Measurements from ENCODE around the gene TIMM10. TPM values are rescaled to one million over a fixed set of nuclear protein-coding genes. Genes with fewer than 3 reads are reported as not detected.

Gene TIMM10
- total RNA-seq, 6 donors from 2014 or later, result 7.3 to 62.2 (median 26.8) TPM

- ATAC-seq (ENCODE audit: low FRiP score in 2 of 2), result no peak
- Histone ChIP-seq H3K27me3 (no peaks in the 10 kb centered on the region), H3K36me3 (peaks cover 0 to 10% (median 0%) of the 10 kb centered on the region in 4 donors), H3K4me1 (peaks cover 17 to 31% (median 25%) of the 10 kb centered on the region in 4 donors), H3K4me3 (peak overlapping the region in 3 of 4 donors; percentile 24 to 43 (median 39)), H3K27ac (peak overlapping the region; percentile 59 to 78 (median 70)), H3K9me3 (no peaks in the 10 kb centered on the region)
- WGBS, 2 donors, result 49 to 50% methylated on average over 12 of the region's 12 CpGs
- no peak for TF ChIP-seq POLR2AphosphoS5 (IDR thresholded peaks at IDR 0.05)
- no peak for TF ChIP-seq EP300 (IDR thresholded peaks at IDR 0.05)
- no peak for TF ChIP-seq CTCF (IDR thresholded peaks at IDR 0.05)
- DNase-seq, result no peak
Measured at GRCh38 chr11:57499983-57500461, 30.5 kb downstream of the TIMM10 start.

GRCh38 chr11:57499413-57499982, 31.1 kb downstream of the TIMM10 start:
- peak overlapping the region in 3 of 4 donors; percentile 24 to 43 (median 39) for H3K4me3 ChIP-seq
- peak; percentile 97 to 99 for DNase-seq
- H3K36me3 ChIP-seq, result peaks cover 0 to 6% (median 0%) of the 10 kb centered on the region in 4 donors
- H3K9me3 ChIP-seq, result no peaks in the 10 kb centered on the region
- WGBS, 2 donors, result 6 to 20% methylated on average over 17 to 34 of the region's 35 CpGs
- ATAC-seq (ENCODE audit: low FRiP score in 2 of 2), result peak; percentile 99 to 100
- no peaks in the 10 kb centered on the region for H3K27me3 ChIP-seq
- H3K4me1 ChIP-seq, result peaks cover 17 to 31% (median 25%) of the 10 kb centered on the region in 4 donors
- peak in 1 of 4 donors; percentile 62 for TF ChIP-seq POLR2A (IDR thresholded peaks at IDR 0.05)
- TF ChIP-seq CTCF (IDR thresholded peaks at IDR 0.05), result peak in 2 of 6 experiments; percentile 23 to 41
- peak in 1 of 2 donors; percentile 69 for TF ChIP-seq POLR2AphosphoS5 (IDR thresholded peaks at IDR 0.05)
- peak in 2 of 4 donors; percentile 21 to 30 for TF ChIP-seq EP300 (IDR thresholded peaks at IDR 0.05)
- peak overlapping the region; percentile 59 to 78 (median 70) for H3K27ac ChIP-seq

GRCh38 chr11:57498540-57498939, 32.0 kb downstream of the TIMM10 start:
- WGBS, 2 donors, result 87 to 92% methylated on average over 6 of the region's 6 CpGs
- no peak for ATAC-seq (ENCODE audit: low FRiP score in 2 of 2)

GRCh38 chr11:57497303-57498247, 33.0 kb downstream of the TIMM10 start:
- H3K4me3 ChIP-seq, result no peak overlapping the region
- WGBS, 2 donors, result 93 to 94% methylated on average over 14 to 15 of the region's 15 CpGs

More at GRCh38 chr11:57498540-57498939, 32.0 kb downstream of the TIMM10 start:
- Histone ChIP-seq H3K4me1 (peaks cover 17 to 31% (median 25%) of the 10 kb centered on the region in 4 donors), H3K36me3 (peaks cover 0 to 6% (median 0%) of the 10 kb centered on the region in 4 donors), H3K4me3 (no peak overlapping the region), H3K9me3 (no peaks in the 10 kb centered on the region), H3K27me3 (no peaks in the 10 kb centered on the region), H3K27ac (peak overlapping the region; percentile 59 to 78 (median 70))
- DNase-seq, result no peak
- TF ChIP-seq CTCF (IDR thresholded peaks at IDR 0.05) (no peak), POLR2A (IDR thresholded peaks at IDR 0.05) (no peak), POLR2AphosphoS5 (IDR thresholded peaks at IDR 0.05) (no peak), EP300 (IDR thresholded peaks at IDR 0.05) (no peak)

More at GRCh38 chr11:57497303-57498247, 33.0 kb downstream of the TIMM10 start:
- ATAC-seq (ENCODE audit: low FRiP score in 2 of 2) (no peak), DNase-seq (no peak)
- H3K4me1 ChIP-seq, result peaks cover 17 to 31% (median 25%) of the 10 kb centered on the region in 4 donors
- TF ChIP-seq EP300 (IDR thresholded peaks at IDR 0.05) (no peak), CTCF (IDR thresholded peaks at IDR 0.05) (no peak), POLR2AphosphoS5 (IDR thresholded peaks at IDR 0.05) (no peak), POLR2A (IDR thresholded peaks at IDR 0.05) (no peak)
- H3K27me3 ChIP-seq, result no peaks in the 10 kb centered on the region
- H3K27ac ChIP-seq, result no peak overlapping the region
- no peaks in the 10 kb centered on the region for H3K9me3 ChIP-seq
- peaks cover 0 to 6% (median 0%) of the 10 kb centered on the region in 4 donors for H3K36me3 ChIP-seq
